IPS-18a (cell line): ENCODE data around the gene ERI2.
"Not testable (repeated sequence)": the region's sequence is repeated elsewhere in the genome, so short reads cannot be mapped to it uniquely, and the experiment has no call there.

Experiments used
- H3K27ac ChIP-seq: one replicate; pipeline ENCODE4 v1.5.1; 2013; ENCODE audit warnings: low read length
- H3K27me3 ChIP-seq: one replicate; pipeline ENCODE4 v1.6.1; 2013; ENCODE audit warnings: mild to moderate bottlenecking, low read length; ENCODE audit not compliant: control insufficient read depth, insufficient read depth
- H3K36me3 ChIP-seq: one replicate; pipeline ENCODE4 v1.6.1; 2013; ENCODE audit warnings: low read depth, low read length; ENCODE audit not compliant: control insufficient read depth
- H3K4me1 ChIP-seq: one replicate; pipeline ENCODE4 v1.6.1; 2013; ENCODE audit warnings: low read depth, low read length; ENCODE audit not compliant: control insufficient read depth
- H3K4me3 ChIP-seq: one replicate; pipeline ENCODE4 v1.5.1; 2013; ENCODE audit warnings: low read length
- H3K9ac ChIP-seq: one replicate; pipeline ENCODE4 v1.6.1; 2013; ENCODE audit warnings: mild to moderate bottlenecking, low read length, moderate library complexity
- H3K9me3 ChIP-seq: one replicate; pipeline ENCODE4 v1.6.1; 2013; ENCODE audit warnings: low read depth, low read length; ENCODE audit not compliant: control insufficient read depth

The ERI2 gene

DNA sequence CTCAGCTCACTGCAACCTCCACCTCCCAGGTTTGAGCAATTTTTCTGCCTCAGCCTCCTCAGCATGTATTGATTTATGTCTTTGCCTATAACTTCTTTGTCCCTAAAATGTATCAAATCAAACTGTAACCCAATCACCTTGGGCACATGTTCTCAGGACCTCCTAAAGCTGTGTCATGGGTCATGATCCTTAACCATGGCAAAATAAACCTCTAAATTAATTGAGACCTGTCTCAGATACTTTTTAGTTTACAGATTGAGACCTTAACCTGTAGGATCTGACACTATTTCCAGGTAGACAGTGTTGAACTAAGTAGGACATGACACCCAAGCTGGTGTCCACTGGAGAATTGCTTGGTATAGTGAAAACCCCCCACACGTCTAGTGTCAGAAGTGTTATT, 45.1 kb downstream of the ERI2 start:
- no peak overlapping the region for H3K27ac ChIP-seq
- no peak overlapping the region for H3K9ac ChIP-seq
- no peaks in the 10 kb centered on the region for H3K27me3 ChIP-seq
- no peaks in the 10 kb centered on the region for H3K36me3 ChIP-seq
- H3K9me3 ChIP-seq = no peaks in the 10 kb centered on the region
- no peaks in the 10 kb centered on the region for H3K4me1 ChIP-seq
- no peak overlapping the region for H3K4me3 ChIP-seq

- Histone ChIP-seq H3K36me3 (no peaks in the 10 kb centered on the region), H3K9ac (no peak overlapping the region), H3K4me3 (no peak overlapping the region), H3K9me3 (no peaks in the 10 kb centered on the region), H3K27ac (no peak overlapping the region), H3K27me3 (no peaks in the 10 kb centered on the region), H3K4me1 (no peaks in the 10 kb centered on the region)
These were observed 45.9 kb downstream of the ERI2 start for GRCh38 chr16:20760346-20760745.

DNA sequence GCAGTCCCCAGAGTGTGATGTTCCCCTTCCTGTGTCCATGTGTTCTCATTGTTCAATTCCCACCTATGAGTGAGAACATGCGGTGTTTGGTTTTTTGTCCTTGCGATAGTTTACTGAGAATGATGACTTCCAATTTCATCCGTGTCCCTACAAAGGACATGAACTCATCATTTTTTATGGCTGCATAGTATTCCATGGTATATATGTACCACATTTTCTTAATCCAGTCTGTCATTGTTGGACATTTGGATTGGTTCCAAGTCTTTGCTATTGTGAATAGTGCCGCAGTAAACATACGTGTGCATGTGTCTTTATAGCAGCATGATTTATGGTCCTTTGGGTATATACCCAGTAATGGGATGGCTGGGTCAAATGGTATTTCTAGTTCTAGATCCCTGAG, 50.5 kb downstream of the ERI2 start:
- H3K4me3 ChIP-seq, H3K27me3 ChIP-seq, H3K9ac ChIP-seq, H3K9me3 ChIP-seq, H3K36me3 ChIP-seq, H3K4me1 ChIP-seq, H3K27ac ChIP-seq: not testable (repeated sequence)

DNA sequence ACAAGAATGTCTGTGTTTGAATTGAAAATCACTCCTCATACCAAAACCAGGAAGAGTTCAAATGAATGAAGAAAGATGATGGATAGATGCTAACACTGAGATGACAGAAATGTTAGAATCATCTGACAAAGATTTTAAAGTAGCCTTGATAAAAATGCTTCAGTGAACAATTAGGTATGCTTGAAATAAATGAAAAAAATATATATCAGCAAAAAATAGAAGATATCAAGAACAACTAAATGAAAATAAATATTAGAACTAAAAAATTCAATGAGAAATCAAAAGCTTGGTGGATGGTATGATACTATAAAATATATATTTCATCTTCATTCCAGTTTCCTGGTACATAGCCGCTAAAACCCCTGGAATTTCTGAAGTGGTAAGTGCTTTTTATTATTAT, 51.0 kb downstream of the ERI2 start:
- no peak overlapping the region for H3K4me3 ChIP-seq
- no peaks in the 10 kb centered on the region for H3K27me3 ChIP-seq
- H3K4me1 ChIP-seq = no peaks in the 10 kb centered on the region
- no peaks in the 10 kb centered on the region for H3K36me3 ChIP-seq
- H3K9me3 ChIP-seq = no peaks in the 10 kb centered on the region
- no peak overlapping the region for H3K9ac ChIP-seq
- no peak overlapping the region for H3K27ac ChIP-seq

DNA sequence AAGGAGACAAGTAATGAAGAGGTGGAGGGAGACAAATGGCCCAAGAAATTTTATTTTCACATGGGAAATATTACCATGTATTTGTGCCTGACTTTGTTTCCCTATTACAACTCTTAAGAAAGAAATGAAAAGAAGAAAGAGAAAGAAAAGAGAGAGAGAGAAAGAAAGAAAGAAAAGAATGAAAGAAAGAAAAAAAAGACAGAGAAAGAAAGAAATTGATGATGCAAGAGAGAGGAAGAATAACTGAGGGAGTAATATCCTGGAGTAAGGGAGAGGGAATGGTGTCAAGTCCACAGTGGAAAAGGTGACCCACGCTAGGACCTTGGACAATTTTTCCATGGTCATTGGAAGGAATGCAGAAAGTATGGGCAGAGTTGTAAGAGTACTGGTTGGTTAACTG, 52.5 kb downstream of the ERI2 start:
- H3K4me1 ChIP-seq = no peaks in the 10 kb centered on the region
- H3K27ac ChIP-seq = no peak overlapping the region
- no peaks in the 10 kb centered on the region for H3K27me3 ChIP-seq
- H3K9ac ChIP-seq = no peak overlapping the region
- no peaks in the 10 kb centered on the region for H3K36me3 ChIP-seq
- H3K4me3 ChIP-seq = no peak overlapping the region
- H3K9me3 ChIP-seq = no peaks in the 10 kb centered on the region

- no peaks in the 10 kb centered on the region for H3K36me3 ChIP-seq
- no peaks in the 10 kb centered on the region for H3K27me3 ChIP-seq
- H3K9ac ChIP-seq = no peak overlapping the region
- peaks cover 7% of the 10 kb centered on the region for H3K9me3 ChIP-seq
- H3K4me3 ChIP-seq = no peak overlapping the region
- no peak overlapping the region for H3K27ac ChIP-seq
- H3K4me1 ChIP-seq = no peaks in the 10 kb centered on the region
These were observed 55.7 kb downstream of the ERI2 start for GRCh38 chr16:20750558-20750957.

DNA sequence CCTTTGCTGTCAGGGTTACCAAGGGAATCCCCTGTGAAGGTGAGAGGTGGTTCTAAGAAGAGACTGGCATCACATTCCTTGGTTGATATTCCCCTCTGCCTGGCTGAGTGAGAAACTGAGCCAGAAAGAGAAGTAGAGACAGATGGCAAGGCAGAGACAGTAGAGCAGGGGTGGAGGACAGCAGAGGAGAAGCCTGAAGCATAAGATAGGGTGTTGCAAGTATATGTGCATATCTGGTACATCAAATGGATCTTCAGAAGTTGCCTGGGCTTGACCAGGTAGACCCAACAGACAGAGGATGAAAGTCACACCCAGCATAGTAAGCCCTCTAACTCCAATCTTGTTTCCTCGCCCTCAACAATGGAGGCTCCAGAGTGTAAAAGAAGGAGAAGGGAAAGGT, 56.8 kb downstream of the ERI2 start:
- H3K36me3 ChIP-seq = no peaks in the 10 kb centered on the region
- no peaks in the 10 kb centered on the region for H3K4me1 ChIP-seq
- peaks cover 7% of the 10 kb centered on the region for H3K9me3 ChIP-seq

GRCh38 chr16:20747030-20747816, 59.0 kb downstream of the ERI2 start:
- Histone ChIP-seq H3K36me3 (no peaks in the 10 kb centered on the region), H3K9ac (no peak overlapping the region), H3K27ac (no peak overlapping the region), H3K4me3 (no peak overlapping the region), H3K4me1 (no peaks in the 10 kb centered on the region), H3K9me3 (peaks cover 7% of the 10 kb centered on the region), H3K27me3 (no peaks in the 10 kb centered on the region)

More for the DNA sequence above, 56.8 kb downstream of the ERI2 start:
- Histone ChIP-seq H3K27ac (no peak overlapping the region), H3K9ac (no peak overlapping the region), H3K27me3 (no peaks in the 10 kb centered on the region), H3K4me3 (no peak overlapping the region)

DNA sequence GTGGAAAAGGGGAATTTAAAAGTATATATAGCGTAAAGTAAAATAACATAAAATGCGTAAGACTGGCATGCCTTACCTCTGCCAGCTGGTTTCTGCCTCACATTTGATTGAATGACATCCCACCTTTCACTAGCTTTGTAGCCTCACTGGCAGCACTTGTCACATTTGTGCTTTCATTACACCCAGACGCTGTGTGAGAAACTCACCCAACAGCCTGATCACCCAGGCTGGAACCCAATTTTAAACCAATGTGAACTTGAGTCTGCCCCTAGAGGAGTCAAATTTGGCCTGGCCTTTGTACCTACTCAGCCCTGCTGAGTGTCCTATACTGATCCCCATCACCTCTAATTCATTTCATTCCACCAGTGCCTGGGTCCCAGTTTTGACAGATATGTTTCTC, 59.8 kb downstream of the ERI2 start:
- Histone ChIP-seq H3K27ac (no peak overlapping the region), H3K4me1 (no peaks in the 10 kb centered on the region), H3K9ac (no peak overlapping the region), H3K4me3 (no peak overlapping the region), H3K36me3 (no peaks in the 10 kb centered on the region), H3K27me3 (no peaks in the 10 kb centered on the region), H3K9me3 (peaks cover 7% of the 10 kb centered on the region)
